SH-SY5Y (cell line): ENCODE measurements around the gene B4GALT5.

ENCODE experiments used
- GATA2 ChIP-seq: IDR thresholded peaks from 2 replicates; pipeline ENCODE4 v1.6.1; 2011; ENCODE audit warnings: mild to moderate bottlenecking, low read depth, low read length
- GATA3 ChIP-seq: IDR thresholded peaks from 2 replicates; pipeline ENCODE4 v1.6.1; 2011; ENCODE audit warnings: low read depth, mild to moderate bottlenecking, low read length, moderate library complexity

GRCh38 chr20:49583343-49583668 is 130.4 kb downstream of the B4GALT5 start:
- no peak for TF ChIP-seq GATA2
- no peak for TF ChIP-seq GATA3
